ENCODE measurements around the gene PPP1R14D.
A peak's percentile ranks its signal among the peaks of the same experiment; 100 is the strongest.

Gene PPP1R14D

DNA sequence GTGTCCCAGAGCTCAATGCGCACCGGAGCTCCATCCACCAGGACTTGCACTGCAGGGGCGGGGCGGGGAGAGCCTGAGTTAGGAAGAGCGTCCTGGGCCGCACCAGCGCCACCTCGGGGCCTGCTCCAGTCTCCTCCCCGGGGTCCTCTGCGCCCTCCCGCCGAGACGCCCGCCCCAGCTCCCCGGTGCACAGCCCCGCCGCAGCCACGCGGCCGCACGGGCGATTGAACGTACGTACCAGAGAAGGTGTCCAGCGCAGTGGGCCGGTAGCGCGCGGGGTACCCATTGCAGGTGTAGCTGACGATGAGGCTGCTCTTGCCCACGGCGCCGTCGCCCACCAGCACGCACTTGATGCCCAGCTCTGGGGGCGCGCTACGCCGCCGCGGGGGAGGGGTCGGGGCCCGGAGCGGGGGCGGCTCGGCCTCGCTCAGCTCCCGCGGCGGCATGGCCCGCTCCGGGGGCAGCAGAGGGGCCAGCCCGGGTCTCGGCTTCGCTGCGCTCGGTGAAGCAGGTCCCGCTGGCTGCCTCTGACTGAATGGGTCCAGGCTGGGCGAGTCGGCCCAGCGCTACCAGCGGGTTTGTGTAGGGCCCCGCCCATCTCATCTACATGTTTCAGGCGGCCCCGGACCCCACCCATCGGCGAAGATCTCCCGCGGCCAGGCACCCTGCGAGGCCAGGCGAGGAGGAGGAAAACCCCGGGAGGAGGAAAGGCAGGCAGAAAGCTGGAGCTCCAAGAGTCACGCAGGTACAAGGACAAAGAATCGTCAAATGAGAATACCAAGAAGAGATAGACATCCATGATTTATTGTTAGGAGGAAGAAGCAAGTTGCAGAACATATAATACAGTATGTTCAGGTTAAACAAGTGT is 45.4 kb upstream of the PPP1R14D start, which contains the start of gene RHOV:
RHOV (minus strand) TSS at position 541 of the 868 bp plus-strand sequence; CDS start at position 446, 95 bp downstream.
- H3K9me3 ChIP-seq (ENCODE audit: insufficient read depth, low read length) = no peaks in the 10 kb centered on the region
- no peaks in the 10 kb centered on the region for H3K36me3 ChIP-seq (ENCODE audit: low read length)
- H3K27me3 ChIP-seq (ENCODE audit: low read length) = no peaks in the 10 kb centered on the region
- H3F3A ChIP-seq (ENCODE audit: insufficient read depth) = no peaks in the 10 kb centered on the region
- H3K4me2 ChIP-seq (ENCODE audit: low read depth, low read length, poor library complexity, severe bottlenecking) = peak within 1 kb of the TSS; percentile 71
- H3K9me2 ChIP-seq (replicated peaks; ENCODE audit: insufficient read depth, low read length) = no peaks in the 10 kb centered on the region
- no peaks in the 10 kb centered on the region for H4K20me1 ChIP-seq (ENCODE audit: low read depth, low read length)
- peak within 1 kb of the TSS; percentile 56 for H3K9ac ChIP-seq (ENCODE audit: low read length)
- H2AFZ ChIP-seq (ENCODE audit: low read depth, low read length, severe bottlenecking) = peak within 1 kb of the TSS; percentile 94
- no peak within 1 kb of the TSS for H3K27ac ChIP-seq (ENCODE audit: low read depth, low read length)
- peak within 1 kb of the TSS; percentile 57 for H3K4me3 ChIP-seq (ENCODE audit: insufficient read depth, low read length, poor library complexity, severe bottlenecking)
- no peaks in the 10 kb centered on the region for H3K79me2 ChIP-seq (ENCODE audit: insufficient read depth, low read length)
- TF ChIP-seq, protein P1, sequence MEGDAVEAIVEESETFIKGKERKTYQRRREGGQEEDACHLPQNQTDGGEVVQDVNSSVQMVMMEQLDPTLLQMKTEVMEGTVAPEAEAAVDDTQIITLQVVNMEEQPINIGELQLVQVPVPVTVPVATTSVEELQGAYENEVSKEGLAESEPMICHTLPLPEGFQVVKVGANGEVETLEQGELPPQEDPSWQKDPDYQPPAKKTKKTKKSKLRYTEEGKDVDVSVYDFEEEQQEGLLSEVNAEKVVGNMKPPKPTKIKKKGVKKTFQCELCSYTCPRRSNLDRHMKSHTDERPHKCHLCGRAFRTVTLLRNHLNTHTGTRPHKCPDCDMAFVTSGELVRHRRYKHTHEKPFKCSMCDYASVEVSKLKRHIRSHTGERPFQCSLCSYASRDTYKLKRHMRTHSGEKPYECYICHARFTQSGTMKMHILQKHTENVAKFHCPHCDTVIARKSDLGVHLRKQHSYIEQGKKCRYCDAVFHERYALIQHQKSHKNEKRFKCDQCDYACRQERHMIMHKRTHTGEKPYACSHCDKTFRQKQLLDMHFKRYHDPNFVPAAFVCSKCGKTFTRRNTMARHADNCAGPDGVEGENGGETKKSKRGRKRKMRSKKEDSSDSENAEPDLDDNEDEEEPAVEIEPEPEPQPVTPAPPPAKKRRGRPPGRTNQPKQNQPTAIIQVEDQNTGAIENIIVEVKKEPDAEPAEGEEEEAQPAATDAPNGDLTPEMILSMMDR (IDR thresholded peaks at IDR 0.05; ENCODE audit: insufficient read depth, low read length, poor library complexity, severe bottlenecking) = peak; percentile 39
- TF ChIP-seq EZH2phosphoT487 (conservative IDR thresholded peaks at IDR 0.05; ENCODE audit: low read length) = no peak

DNA sequence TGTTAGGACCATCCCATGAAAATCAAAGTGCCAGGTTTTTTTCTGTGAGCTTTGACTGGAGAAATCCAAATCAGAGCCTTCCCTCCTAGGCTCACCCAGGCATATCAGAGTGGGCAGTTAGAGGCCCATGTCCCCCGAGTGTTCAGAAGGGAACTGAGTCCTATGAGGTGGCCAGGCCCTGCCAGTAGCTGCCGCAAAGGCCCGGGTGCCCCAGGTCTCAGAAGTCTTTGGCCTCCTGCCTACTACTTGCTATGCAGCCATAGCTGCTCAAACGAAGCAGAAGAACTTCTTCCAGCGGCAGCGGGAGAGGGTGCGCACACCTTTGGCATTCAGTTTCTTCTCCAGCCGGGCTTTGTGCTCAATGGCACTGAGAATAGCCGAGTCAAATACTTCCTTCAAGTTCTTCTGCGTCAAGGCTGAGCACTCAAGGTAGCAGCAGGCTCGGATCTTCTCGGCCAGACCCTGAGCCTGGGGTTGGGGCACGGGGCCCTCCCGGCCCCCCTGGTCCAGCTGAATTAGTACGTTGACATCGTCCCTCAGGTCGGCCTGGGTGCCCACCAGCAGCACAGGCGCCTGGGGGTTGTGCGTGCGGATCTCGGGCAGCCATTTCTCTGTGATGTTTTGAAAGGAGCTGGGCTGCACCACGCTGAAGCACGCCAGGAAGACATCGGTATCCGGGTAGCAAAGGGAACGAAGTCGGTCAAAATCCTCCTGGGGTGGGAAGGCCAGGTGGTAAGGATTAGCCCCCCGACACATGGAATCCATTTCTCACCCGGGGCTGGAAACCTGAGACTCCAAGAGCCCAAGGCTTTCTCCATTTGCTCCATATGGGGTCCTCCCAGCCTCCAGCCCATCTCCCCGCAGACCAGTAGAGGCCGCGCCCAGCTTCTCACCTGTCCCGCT is 44.5 kb upstream of the PPP1R14D start:
- no peak overlapping the region for H3K27ac ChIP-seq (ENCODE audit: low read depth, low read length)
- H3F3A ChIP-seq (ENCODE audit: insufficient read depth) = no peaks in the 10 kb centered on the region
- H3K9me3 ChIP-seq (ENCODE audit: insufficient read depth, low read length) = no peaks in the 10 kb centered on the region
- peak overlapping the region; percentile 71 for H3K4me2 ChIP-seq (ENCODE audit: low read depth, low read length, poor library complexity, severe bottlenecking)
- H3K4me3 ChIP-seq (ENCODE audit: insufficient read depth, low read length, poor library complexity, severe bottlenecking) = peak overlapping the region; percentile 57
- H3K36me3 ChIP-seq (ENCODE audit: low read length) = no peaks in the 10 kb centered on the region
- no peaks in the 10 kb centered on the region for H3K9me2 ChIP-seq (replicated peaks; ENCODE audit: insufficient read depth, low read length)
- no peak overlapping the region; the same call in 1 of the 2 replicates for H3K9ac ChIP-seq (ENCODE audit: low read length)
- no peaks in the 10 kb centered on the region for H3K79me2 ChIP-seq (ENCODE audit: insufficient read depth, low read length)
- H3K27me3 ChIP-seq (ENCODE audit: low read length) = no peaks in the 10 kb centered on the region
- H4K20me1 ChIP-seq (ENCODE audit: low read depth, low read length) = no peaks in the 10 kb centered on the region
- H2AFZ ChIP-seq (ENCODE audit: low read depth, low read length, severe bottlenecking) = no peak overlapping the region
- TF ChIP-seq, protein P1 (IDR thresholded peaks at IDR 0.05; ENCODE audit: insufficient read depth, low read length, poor library complexity, severe bottlenecking) = no peak
- TF ChIP-seq EZH2phosphoT487 (conservative IDR thresholded peaks at IDR 0.05; ENCODE audit: low read length) = no peak

DNA sequence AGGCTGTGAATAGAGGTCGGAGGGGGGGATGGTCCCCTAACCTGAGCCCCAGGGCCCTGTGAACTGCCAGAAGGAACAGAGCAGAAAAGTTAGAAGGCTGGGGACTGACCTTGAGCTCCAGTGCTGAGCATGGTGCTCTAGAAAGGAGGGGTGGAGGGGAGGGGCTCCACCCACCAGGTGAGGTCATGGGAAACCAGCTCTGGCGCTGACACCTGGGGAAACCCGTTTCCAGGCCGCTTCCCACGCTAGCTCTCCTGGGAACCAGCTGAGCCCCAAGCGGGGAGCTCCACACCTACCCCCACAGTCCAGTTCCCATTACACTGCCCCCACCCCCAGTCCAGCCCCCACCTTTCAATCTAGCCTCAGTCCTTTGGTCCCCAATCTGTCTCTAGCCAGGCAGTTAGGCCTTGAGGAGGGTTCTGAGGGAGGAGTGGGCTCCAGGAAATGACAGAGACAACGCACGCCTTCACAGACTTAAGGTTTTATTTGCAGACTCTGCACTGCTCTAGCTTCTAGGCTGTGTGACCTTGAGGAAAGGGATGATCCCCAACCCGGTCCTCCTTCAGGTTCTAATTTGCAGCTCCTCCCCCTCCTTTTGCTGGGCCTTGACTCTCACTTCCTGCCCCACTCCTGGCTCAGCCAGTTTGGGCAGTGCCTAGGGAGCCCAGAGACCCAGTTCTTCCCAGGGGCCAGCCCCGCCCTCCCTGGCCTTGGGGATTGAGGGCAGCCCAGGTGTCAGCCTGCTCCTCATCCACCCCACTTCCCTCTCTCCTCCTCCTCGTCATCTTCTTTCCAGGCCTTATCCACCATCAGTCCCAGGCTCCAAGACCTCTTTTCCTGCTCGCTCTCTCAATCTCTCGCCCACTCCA is 43.5 kb upstream of the PPP1R14D start:
- Histone ChIP-seq H4K20me1 (ENCODE audit: low read depth, low read length) (no peaks in the 10 kb centered on the region), H3K9me2 (replicated peaks; ENCODE audit: insufficient read depth, low read length) (no peaks in the 10 kb centered on the region), H3K9me3 (ENCODE audit: insufficient read depth, low read length) (no peaks in the 10 kb centered on the region), H3K36me3 (ENCODE audit: low read length) (no peaks in the 10 kb centered on the region), H3K4me3 (ENCODE audit: insufficient read depth, low read length, poor library complexity, severe bottlenecking) (no peak overlapping the region), H2AFZ (ENCODE audit: low read depth, low read length, severe bottlenecking) (no peak overlapping the region), H3F3A (ENCODE audit: insufficient read depth) (no peaks in the 10 kb centered on the region), H3K79me2 (ENCODE audit: insufficient read depth, low read length) (no peaks in the 10 kb centered on the region), H3K27ac (ENCODE audit: low read depth, low read length) (no peak overlapping the region), H3K27me3 (ENCODE audit: low read length) (no peaks in the 10 kb centered on the region), H3K9ac (ENCODE audit: low read length) (no peak overlapping the region), H3K4me2 (ENCODE audit: low read depth, low read length, poor library complexity, severe bottlenecking) (no peak overlapping the region)
- no peak for TF ChIP-seq EZH2phosphoT487 (conservative IDR thresholded peaks at IDR 0.05; ENCODE audit: low read length)
- TF ChIP-seq, protein P1 (IDR thresholded peaks at IDR 0.05; ENCODE audit: insufficient read depth, low read length, poor library complexity, severe bottlenecking) = no peak

Data from SU-DHL-6 (cell line).